WTC11 (cell line): ENCODE measurements around the gene ZNF521. TPM values are rescaled to one million over a fixed set of nuclear protein-coding genes. Genes with fewer than 3 reads are reported as not detected.

ENCODE experiments used
- ATAC-seq: fragments of 200-7000 bp; cut with Tn5 transposase; 2 replicates; pipeline ENCODE4 v1.10.0; 2021; ENCODE audit warnings: mild to moderate bottlenecking, moderate library complexity
- CTCF ChIA-PET: fragments of 300-600 bp; sonication (Branson Sonifier 250); formaldehyde crosslinking; loops from one replicate; lab custom pipeline; 2021; ENCODE audit warnings: antibody characterized with exemption; lab: Charles Lee
- POLR2A ChIA-PET: fragments of 350-600 bp; sonication (Branson Sonifier 250); formaldehyde crosslinking; loops from one replicate; lab custom pipeline; 2021; ENCODE audit warnings: antibody characterized with exemption; lab: Charles Lee
- DNase-seq: peaks from one replicate; pipeline ENCODE4 v3.0.0; 2021; ENCODE audit warnings: low spot score
- H3K27ac Mint-ChIP-seq: 2 replicates; pipeline ENCODE4 v1.8.0; 2021; ENCODE audit warnings: mixed read lengths
- H3K27me3 Mint-ChIP-seq: 2 replicates; pipeline ENCODE4 v1.8.0; 2021; ENCODE audit warnings: low read depth, mild to moderate bottlenecking, moderate library complexity, mixed read lengths
- H3K36me3 Mint-ChIP-seq: 2 replicates; pipeline ENCODE4 v1.8.0; 2021; ENCODE audit warnings: mixed read lengths
- H3K4me1 Mint-ChIP-seq: 2 replicates; pipeline ENCODE4 v1.8.0; 2022; ENCODE audit warnings: mixed read lengths
- H3K4me3 Mint-ChIP-seq: 2 replicates; pipeline ENCODE4 v1.8.0; 2021; ENCODE audit warnings: mild to moderate bottlenecking, moderate library complexity, mixed read lengths
- H3K9me3 Mint-ChIP-seq: 2 replicates; pipeline ENCODE4 v1.8.0; 2021; ENCODE audit warnings: mixed read lengths
- ETV6 ChIP-seq: sonication (generic); formaldehyde crosslinking; IDR thresholded peaks from 2 replicates; pipeline ENCODE4 v1.8.1; 2022; ENCODE audit warnings: mild to moderate bottlenecking, missing genetic modification reagents
- GRHL2 ChIP-seq: fragments of 250-450 bp; sonication (Bioruptor Pico); IDR thresholded peaks from 2 replicates; pipeline ENCODE4 v1.8.0; 2022; ENCODE audit warnings: mild to moderate bottlenecking, moderate library complexity; ENCODE audit not compliant: insufficient replicate concordance, severe bottlenecking
- HMGA2 ChIP-seq: fragments of 250-450 bp; sonication (Bioruptor Pico); IDR thresholded peaks from 2 replicates; pipeline ENCODE4 v1.4.0; 2021; ENCODE audit warnings: mild to moderate bottlenecking, moderate library complexity
- JUN ChIP-seq: sonication (generic); formaldehyde crosslinking; IDR thresholded peaks from 2 replicates; pipeline ENCODE4 v1.8.0; 2023; ENCODE audit warnings: mild to moderate bottlenecking, missing genetic modification reagents
- MXD4 ChIP-seq: fragments of 250-450 bp; sonication (Bioruptor Pico); IDR thresholded peaks from 2 replicates; pipeline ENCODE4 v1.8.0; 2021; ENCODE audit warnings: mild to moderate bottlenecking, moderate library complexity, borderline replicate concordance
- NFYB ChIP-seq: sonication (generic); formaldehyde crosslinking; conservative IDR thresholded peaks from 2 replicates; pipeline ENCODE4 v1.8.0; 2022; ENCODE audit warnings: low read depth, missing genetic modification reagents
- NR1H2 ChIP-seq: sonication (generic); formaldehyde crosslinking; IDR thresholded peaks from 2 replicates; pipeline ENCODE4 v1.9.0; 2021; ENCODE audit warnings: mild to moderate bottlenecking, moderate library complexity, missing genetic modification reagents
- OVOL2 ChIP-seq: fragments of 250-450 bp; sonication (Bioruptor Pico); IDR thresholded peaks from 2 replicates; pipeline ENCODE4 v1.9.0; 2021; ENCODE audit warnings: mild to moderate bottlenecking, borderline replicate concordance
- RELA ChIP-seq: sonication (generic); formaldehyde crosslinking; IDR thresholded peaks from 2 replicates; pipeline ENCODE4 v1.8.1; 2022; ENCODE audit warnings: missing genetic modification reagents, mild to moderate bottlenecking, borderline replicate concordance
- RORB ChIP-seq: fragments of 250-450 bp; sonication (Bioruptor Pico); IDR thresholded peaks from 2 replicates; pipeline ENCODE4 v1.9.0; 2021; ENCODE audit warnings: mild to moderate bottlenecking
- TCF7 ChIP-seq: sonication (generic); formaldehyde crosslinking; IDR thresholded peaks from 2 replicates; pipeline ENCODE4 v1.8.0; 2022; ENCODE audit warnings: mild to moderate bottlenecking, low read depth, missing genetic modification reagents, moderate library complexity
- ZNF138 ChIP-seq: sonication (generic); formaldehyde crosslinking; conservative IDR thresholded peaks from 2 replicates; pipeline ENCODE4 v1.8.1; 2022; ENCODE audit warnings: mild to moderate bottlenecking, moderate library complexity, missing genetic modification reagents
- ZNF423 ChIP-seq: fragments of 250-450 bp; sonication (Bioruptor Pico); IDR thresholded peaks from 2 replicates; pipeline ENCODE4 v2.1.2; 2022; ENCODE audit warnings: mild to moderate bottlenecking, moderate library complexity
- total RNA-seq: library from RNA; stranded (reverse); gene quantifications from 3 replicates; pipeline ENCODE4 v1.2.3, GENCODE V29; 2021
- TF ChIP-seq, protein P1 (sequence below): sonication (generic); formaldehyde crosslinking; IDR thresholded peaks from 2 replicates; pipeline ENCODE4 v1.8.1; 2022; ENCODE audit warnings: missing genetic modification reagents, borderline replicate concordance
- TF ChIP-seq, protein P2 (sequence below): sonication (generic); formaldehyde crosslinking; IDR thresholded peaks from 2 replicates; pipeline ENCODE4 v1.8.0; 2022; ENCODE audit warnings: mild to moderate bottlenecking, missing genetic modification reagents
- TF ChIP-seq, protein P3 (sequence below): sonication (generic); formaldehyde crosslinking; IDR thresholded peaks from 2 replicates; pipeline ENCODE4 v1.8.0; 2022; ENCODE audit warnings: mild to moderate bottlenecking, missing genetic modification reagents
- TF ChIP-seq, protein P4 (sequence below): sonication (generic); formaldehyde crosslinking; IDR thresholded peaks from 2 replicates; pipeline ENCODE4 v1.8.0; 2022; ENCODE audit warnings: missing genetic modification reagents
- TF ChIP-seq, protein P5 (sequence below): fragments of 250-450 bp; sonication (Bioruptor Pico); conservative IDR thresholded peaks from 2 replicates; pipeline ENCODE4 v1.9.0; 2021; ENCODE audit warnings: mild to moderate bottlenecking
- TF ChIP-seq, protein P6 (sequence below): fragments of 200-600 bp; IDR thresholded peaks from 2 replicates; pipeline ENCODE4 v1.8.0; 2022; ENCODE audit warnings: antibody characterized with exemption
- TF ChIP-seq, protein P7 (sequence below): fragments of 250-450 bp; sonication (Bioruptor Pico); IDR thresholded peaks from 2 replicates; pipeline ENCODE4 v1.8.0; 2021; ENCODE audit warnings: mild to moderate bottlenecking

The ZNF521 gene
- total RNA-seq, 1 experiment from 2014 or later, result 15.3 TPM

DNA sequence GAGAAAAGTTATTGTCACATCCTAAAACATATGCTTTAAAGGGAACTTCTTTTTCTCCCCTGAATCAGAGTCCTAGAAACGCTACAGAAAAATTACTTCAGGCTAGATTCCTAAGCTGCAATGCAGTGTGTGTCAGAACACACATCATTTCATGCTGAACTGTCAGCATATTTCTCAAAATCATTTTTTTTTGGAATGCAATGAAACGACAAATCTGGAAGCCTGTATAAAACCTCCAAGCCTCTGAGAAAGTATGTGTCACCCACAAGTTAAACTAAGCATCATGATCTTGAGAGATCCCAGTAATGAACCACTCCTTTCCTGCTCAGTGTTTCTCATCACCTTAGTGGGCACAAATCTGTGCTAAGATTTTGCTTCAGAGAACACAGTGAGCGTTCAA lies 276.2 kb downstream of the ZNF521 start:
- no peak for DNase-seq
- ChIA-PET POLR2A (no interaction called here), CTCF (no interaction called here)
- no peaks in the 10 kb centered on the region for H3K36me3 Mint-ChIP-seq
- H3K4me3 Mint-ChIP-seq, result no peak overlapping the region
- H3K4me1 Mint-ChIP-seq, result peaks cover 49% of the 10 kb centered on the region
- no peaks in the 10 kb centered on the region for H3K9me3 Mint-ChIP-seq
- H3K27ac Mint-ChIP-seq, result no peak overlapping the region
- no peaks in the 10 kb centered on the region for H3K27me3 Mint-ChIP-seq
- TF ChIP-seq HMGA2 (no peak), ZNF423 (no peak), ETV6 (CRISPR knock-in tag) (no peak), NR1H2 (no peak), RELA (CRISPR knock-in tag) (no peak)
- TF ChIP-seq, protein P1, sequence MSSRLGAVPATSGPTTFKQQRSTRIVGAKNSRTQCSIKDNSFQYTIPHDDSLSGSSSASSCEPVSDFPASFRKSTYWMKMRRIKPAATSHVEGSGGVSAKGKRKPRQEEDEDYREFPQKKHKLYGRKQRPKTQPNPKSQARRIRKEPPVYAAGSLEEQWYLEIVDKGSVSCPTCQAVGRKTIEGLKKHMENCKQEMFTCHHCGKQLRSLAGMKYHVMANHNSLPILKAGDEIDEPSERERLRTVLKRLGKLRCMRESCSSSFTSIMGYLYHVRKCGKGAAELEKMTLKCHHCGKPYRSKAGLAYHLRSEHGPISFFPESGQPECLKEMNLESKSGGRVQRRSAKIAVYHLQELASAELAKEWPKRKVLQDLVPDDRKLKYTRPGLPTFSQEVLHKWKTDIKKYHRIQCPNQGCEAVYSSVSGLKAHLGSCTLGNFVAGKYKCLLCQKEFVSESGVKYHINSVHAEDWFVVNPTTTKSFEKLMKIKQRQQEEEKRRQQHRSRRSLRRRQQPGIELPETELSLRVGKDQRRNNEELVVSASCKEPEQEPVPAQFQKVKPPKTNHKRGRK (CRISPR knock-in tag), result no peak
- TF ChIP-seq, protein P2, sequence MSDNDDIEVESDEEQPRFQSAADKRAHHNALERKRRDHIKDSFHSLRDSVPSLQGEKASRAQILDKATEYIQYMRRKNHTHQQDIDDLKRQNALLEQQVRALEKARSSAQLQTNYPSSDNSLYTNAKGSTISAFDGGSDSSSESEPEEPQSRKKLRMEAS (CRISPR knock-in tag), result no peak
- TF ChIP-seq, protein P3, sequence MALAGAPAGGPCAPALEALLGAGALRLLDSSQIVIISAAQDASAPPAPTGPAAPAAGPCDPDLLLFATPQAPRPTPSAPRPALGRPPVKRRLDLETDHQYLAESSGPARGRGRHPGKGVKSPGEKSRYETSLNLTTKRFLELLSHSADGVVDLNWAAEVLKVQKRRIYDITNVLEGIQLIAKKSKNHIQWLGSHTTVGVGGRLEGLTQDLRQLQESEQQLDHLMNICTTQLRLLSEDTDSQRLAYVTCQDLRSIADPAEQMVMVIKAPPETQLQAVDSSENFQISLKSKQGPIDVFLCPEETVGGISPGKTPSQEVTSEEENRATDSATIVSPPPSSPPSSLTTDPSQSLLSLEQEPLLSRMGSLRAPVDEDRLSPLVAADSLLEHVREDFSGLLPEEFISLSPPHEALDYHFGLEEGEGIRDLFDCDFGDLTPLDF (CRISPR knock-in tag), result no peak
- TF ChIP-seq, protein P4, sequence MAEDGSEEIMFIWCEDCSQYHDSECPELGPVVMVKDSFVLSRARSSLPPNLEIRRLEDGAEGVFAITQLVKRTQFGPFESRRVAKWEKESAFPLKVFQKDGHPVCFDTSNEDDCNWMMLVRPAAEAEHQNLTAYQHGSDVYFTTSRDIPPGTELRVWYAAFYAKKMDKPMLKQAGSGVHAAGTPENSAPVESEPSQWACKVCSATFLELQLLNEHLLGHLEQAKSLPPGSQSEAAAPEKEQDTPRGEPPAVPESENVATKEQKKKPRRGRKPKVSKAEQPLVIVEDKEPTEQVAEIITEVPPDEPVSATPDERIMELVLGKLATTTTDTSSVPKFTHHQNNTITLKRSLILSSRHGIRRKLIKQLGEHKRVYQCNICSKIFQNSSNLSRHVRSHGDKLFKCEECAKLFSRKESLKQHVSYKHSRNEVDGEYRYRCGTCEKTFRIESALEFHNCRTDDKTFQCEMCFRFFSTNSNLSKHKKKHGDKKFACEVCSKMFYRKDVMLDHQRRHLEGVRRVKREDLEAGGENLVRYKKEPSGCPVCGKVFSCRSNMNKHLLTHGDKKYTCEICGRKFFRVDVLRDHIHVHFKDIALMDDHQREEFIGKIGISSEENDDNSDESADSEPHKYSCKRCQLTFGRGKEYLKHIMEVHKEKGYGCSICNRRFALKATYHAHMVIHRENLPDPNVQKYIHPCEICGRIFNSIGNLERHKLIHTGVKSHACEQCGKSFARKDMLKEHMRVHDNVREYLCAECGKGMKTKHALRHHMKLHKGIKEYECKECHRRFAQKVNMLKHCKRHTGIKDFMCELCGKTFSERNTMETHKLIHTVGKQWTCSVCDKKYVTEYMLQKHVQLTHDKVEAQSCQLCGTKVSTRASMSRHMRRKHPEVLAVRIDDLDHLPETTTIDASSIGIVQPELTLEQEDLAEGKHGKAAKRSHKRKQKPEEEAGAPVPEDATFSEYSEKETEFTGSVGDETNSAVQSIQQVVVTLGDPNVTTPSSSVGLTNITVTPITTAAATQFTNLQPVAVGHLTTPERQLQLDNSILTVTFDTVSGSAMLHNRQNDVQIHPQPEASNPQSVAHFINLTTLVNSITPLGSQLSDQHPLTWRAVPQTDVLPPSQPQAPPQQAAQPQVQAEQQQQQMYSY (CRISPR knock-in tag), result no peak
- TF ChIP-seq, all 79 proteins: peak for 0
- ATAC-seq, result no peak

DNA sequence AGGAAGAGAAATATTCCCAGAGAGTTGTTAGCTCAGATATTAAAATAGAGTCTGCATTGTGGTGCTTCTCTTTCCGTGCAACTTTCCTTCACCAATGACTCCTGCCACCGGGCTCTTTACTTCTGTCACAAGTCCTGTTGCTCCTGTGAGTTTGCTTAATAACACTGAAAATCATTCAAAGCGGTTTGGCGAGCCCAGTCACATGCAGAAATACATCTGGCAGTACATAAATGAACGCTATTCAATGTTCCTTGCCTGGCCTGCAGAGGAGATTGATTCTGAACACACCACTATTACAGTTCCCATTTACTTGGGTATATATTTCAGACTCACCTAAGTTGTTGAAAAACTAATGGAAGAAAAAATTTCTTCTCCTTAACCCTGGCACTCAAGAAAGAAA lies 276.6 kb downstream of the ZNF521 start:
- H3K4me3 Mint-ChIP-seq, result no peak overlapping the region
- TF ChIP-seq, protein P5, sequence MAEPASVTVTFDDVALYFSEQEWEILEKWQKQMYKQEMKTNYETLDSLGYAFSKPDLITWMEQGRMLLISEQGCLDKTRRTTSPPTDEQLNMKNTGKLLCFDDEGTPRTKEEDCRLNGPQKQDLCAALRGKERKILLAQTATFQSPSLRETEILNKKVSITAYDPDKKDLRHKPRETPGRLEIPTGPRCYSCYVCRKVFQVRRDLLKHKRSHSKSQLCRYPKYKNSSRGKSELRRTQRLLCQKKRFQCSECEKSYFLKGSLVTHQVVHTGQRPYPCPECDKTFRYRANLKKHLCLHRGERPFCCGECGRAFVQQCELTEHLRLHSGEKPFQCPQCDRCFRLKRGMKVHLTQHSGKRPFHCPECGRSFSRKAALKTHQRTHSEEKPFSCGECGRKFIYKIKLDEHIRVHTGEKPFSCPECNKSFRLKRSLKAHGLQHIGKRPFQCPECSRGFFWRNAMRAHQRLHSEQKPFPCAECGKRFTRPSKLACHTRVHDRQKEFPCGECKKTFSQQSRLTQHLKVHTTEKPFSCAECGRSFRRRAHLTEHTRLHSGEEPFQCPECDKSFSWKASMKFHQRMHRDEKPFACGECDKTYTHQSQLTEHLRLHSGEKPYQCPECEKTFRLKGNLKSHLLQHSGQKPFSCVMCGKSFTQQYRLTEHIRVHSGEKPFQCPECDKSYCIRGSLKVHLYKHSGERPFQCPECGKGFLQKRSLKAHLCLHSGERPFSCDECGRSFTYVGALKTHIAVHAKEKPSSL (CRISPR knock-in tag), result no peak
- TF ChIP-seq ZNF138 (CRISPR knock-in tag), result no peak
- TF ChIP-seq TCF7 (CRISPR knock-in tag), result no peak
- no peak for TF ChIP-seq GRHL2 (CRISPR knock-in tag)
- TF ChIP-seq, protein P6, sequence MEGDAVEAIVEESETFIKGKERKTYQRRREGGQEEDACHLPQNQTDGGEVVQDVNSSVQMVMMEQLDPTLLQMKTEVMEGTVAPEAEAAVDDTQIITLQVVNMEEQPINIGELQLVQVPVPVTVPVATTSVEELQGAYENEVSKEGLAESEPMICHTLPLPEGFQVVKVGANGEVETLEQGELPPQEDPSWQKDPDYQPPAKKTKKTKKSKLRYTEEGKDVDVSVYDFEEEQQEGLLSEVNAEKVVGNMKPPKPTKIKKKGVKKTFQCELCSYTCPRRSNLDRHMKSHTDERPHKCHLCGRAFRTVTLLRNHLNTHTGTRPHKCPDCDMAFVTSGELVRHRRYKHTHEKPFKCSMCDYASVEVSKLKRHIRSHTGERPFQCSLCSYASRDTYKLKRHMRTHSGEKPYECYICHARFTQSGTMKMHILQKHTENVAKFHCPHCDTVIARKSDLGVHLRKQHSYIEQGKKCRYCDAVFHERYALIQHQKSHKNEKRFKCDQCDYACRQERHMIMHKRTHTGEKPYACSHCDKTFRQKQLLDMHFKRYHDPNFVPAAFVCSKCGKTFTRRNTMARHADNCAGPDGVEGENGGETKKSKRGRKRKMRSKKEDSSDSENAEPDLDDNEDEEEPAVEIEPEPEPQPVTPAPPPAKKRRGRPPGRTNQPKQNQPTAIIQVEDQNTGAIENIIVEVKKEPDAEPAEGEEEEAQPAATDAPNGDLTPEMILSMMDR, result no peak
- no peak for TF ChIP-seq MXD4 (CRISPR knock-in tag)
- TF ChIP-seq, protein P7, sequence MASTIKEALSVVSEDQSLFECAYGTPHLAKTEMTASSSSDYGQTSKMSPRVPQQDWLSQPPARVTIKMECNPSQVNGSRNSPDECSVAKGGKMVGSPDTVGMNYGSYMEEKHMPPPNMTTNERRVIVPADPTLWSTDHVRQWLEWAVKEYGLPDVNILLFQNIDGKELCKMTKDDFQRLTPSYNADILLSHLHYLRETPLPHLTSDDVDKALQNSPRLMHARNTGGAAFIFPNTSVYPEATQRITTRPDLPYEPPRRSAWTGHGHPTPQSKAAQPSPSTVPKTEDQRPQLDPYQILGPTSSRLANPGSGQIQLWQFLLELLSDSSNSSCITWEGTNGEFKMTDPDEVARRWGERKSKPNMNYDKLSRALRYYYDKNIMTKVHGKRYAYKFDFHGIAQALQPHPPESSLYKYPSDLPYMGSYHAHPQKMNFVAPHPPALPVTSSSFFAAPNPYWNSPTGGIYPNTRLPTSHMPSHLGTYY (CRISPR knock-in tag), result no peak
- TF ChIP-seq RORB (CRISPR knock-in tag), result no peak
- TF ChIP-seq OVOL2 (CRISPR knock-in tag), result no peak
- TF ChIP-seq NFYB (CRISPR knock-in tag), result no peak
- TF ChIP-seq JUN (CRISPR knock-in tag), result no peak
- TF ChIP-seq, all 79 proteins: peak for 0
- Mint-ChIP-seq H3K27ac (0 out of 2 replicates have a peak overlapping the region, but pooled peaks have one; percentile 11), H3K27me3 (no peaks in the 10 kb centered on the region), H3K9me3 (no peaks in the 10 kb centered on the region), H3K4me1 (peaks cover 49% of the 10 kb centered on the region), H3K36me3 (no peaks in the 10 kb centered on the region)
- DNase-seq (no peak), ATAC-seq (no peak)
- CTCF ChIA-PET, result no interaction called here
- POLR2A ChIA-PET, result no interaction called here
